Activated T-cell treated with anti-CD3 and anti-CD28 coated beads for 24 hours (primary cell): ENCODE measurements around the gene IGF2BP1.
"Not testable (repeated sequence)": the region's sequence is repeated elsewhere in the genome, so short reads cannot be mapped to it uniquely, and the experiment has no call there.

Source experiments
- DNase-seq: peaks from one replicate; pipeline ENCODE4 v3.0.0-alpha.2; 2020; ENCODE audit warnings: low read depth

Gene IGF2BP1

DNA sequence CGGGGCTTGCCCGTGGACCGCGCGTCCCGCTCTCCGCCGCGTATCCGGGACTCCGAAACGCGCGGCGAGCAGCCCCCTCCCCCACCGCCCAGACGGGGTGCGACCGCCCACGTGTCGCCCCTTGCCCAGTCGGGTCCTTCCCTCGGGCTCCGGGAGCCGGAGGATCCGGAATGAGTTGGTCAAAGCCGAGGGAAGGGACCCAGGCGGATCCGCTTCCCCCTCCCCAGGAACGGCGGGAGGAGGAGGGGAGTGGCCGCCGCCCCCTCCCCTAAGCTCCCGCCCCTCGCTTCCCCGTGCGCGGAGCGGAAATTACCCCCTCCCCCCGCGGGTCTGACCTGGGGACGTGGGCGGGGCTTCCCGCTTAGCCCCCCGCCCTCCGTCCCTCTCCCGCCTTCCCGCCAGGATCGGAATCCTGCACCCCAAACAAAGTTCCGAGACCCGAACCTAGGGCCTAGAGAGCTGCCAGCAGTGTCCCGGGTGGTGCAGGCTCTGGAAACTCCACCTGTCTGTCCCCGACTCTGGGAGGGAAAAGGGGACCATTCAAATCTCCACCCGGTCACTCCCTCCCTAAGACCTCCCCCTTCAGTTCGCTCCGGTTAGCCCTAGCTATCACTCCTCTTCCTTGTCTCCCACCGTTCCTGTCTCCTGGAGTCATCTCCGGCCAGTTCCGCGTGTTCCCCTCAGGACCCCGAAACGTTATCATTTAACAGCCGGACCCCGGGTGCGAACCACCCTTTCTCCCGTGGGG, 1.0 kb upstream of the IGF2BP1 start:
- no peak for DNase-seq

DNA sequence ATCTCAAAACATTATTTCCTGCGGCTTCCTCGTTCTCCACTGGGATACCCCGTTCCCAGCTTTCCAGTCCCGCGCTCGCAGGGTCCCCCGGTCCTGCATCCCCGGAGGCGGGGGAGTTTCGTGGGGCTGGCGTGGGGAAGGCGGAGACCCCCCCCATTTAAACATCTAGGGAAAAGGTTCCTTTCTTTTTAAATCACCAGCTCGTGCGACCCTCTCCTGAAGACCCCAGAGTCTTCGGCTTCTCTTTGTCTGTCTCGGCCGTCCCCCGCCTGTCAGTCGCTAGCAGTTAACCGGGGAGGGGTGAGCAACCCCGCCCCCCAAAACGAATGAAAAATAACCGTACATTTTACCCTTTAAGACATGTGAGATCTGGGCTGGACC, 473 bp upstream of the IGF2BP1 start:
- no peak for DNase-seq

DNA sequence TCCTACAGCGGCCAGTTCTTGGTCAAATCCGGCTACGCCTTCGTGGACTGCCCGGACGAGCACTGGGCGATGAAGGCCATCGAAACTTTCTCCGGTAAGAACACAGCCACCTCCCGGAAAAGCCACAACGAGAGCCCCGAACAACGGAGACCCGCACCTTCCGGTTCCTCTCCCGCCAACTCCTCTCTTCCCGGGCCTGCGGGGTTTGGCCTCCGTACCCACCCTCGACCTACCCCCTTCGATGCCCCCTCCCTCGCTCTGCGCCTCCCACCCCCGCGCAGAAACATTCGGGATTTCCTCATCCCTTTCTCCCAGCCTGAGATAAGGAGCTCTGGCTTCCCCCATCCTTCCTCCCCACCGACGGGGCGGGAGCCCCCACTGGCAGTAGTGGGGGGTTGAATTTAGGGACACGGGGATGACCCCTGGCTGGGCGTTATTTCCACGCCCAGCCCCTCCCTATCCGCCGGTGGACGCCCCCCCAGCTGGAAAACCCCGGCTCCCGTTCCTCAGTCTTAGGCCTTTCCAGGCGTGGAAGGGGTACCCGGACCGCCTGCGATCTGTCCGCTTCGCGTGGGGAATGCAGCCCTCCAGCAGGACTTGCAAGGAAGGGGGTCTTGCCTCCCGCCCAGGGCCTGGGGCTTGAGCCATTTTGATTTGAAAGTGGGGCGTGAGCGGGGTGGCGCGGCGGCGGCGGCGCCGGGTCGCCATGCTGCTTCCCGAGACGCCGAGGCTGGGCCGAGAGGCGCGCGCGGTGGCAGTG, 822 bp downstream of the IGF2BP1 start:
- no peak for DNase-seq

DNA sequence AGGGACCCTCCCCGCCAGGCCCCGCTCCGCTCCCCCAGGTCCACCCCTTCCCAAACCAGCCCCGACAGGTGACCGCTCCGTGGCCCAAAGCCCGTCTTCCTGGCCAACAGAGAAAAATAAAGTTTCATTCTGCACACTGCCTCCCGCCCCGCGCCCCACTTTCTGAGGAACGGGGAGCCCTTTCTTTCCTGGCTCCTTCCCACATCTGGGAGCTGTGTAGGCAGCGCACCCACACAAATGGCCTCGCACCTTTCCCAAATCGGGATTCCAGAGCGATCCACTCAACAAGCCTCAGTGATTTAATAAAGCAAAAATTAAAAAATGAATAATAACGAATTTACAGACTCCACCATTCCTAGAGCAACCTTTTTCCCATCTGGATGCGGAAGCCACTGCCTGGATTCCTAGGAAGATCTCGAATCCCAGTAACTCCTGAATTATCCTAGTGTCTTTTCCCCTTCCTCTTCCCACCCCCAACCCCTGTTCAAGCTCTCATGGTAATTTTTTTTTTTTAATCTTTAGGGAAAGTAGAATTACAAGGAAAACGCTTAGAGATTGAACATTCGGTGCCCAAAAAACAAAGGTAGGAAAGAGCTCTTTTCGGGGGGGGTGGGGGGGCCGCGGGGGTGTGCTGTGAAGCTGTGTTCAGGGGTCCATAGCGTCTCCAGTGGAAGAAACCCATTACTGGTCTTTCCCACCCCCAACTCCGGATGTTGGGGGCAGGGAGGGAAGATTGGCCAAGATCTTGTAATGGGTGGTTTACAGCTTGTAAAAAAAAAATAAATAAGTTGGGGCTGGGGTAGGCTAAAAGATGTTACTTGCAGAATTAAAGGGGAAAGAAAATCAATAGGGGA, 1.6 kb downstream of the IGF2BP1 start:
- no peak for DNase-seq

DNA sequence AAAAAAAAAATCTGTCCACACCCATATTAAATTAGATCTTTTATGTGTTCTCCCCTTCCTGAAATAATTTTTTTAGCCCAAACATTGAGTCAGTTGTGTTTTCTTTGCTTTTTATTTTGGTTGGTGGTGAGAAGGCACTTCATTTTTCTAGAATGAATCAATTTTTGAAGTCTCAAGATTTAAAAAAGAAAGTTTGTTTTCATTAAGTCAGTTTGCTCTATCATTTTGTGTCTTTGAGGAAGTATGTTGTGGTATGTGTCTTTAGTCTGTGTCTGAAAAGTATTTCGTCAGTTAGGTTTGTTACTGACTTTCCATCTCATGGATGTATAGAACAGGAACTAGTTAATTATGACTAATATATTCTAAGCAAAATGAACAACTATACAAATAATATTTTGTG, 3.8 kb downstream of the IGF2BP1 start:
- DNase-seq, result no peak

DNA sequence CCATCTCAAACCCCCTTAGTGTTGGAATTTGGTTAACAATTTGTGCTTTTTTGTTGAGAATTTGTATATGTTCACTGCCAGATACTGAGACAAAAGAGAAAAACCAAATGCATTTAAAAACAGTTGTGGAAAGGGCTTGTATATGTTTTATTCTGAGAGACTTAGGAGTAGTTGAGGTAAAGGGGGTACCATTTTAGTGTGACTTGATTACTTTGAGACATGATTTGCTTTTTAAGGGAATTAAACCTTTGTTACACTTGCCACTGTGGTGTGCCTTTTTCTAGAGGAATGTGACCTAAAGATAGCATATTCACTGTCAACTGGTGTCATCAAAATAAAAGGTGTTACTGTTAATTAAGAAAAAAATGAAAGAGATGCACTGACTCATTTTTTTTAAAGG, 4.5 kb downstream of the IGF2BP1 start:
- DNase-seq, result no peak

DNA sequence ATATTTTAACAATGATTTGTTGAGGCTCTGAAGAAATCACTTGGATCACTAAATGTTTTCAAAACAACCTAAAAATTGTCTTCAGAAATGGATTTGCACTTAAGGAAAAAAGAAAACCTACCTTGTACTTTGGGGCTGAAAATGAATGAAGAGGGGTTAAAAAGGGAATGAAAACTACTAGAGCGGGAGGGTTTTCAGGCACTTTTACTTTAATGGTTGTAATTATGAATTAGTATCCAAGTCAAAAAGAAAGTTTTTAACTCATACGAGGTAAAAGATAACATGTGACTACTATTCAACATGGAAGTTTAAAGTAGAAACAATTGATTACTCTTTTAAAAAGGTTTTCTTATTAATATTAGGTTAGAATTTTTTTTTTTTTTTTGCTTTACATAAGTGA, 5.1 kb downstream of the IGF2BP1 start:
- DNase-seq, result no peak

DNA sequence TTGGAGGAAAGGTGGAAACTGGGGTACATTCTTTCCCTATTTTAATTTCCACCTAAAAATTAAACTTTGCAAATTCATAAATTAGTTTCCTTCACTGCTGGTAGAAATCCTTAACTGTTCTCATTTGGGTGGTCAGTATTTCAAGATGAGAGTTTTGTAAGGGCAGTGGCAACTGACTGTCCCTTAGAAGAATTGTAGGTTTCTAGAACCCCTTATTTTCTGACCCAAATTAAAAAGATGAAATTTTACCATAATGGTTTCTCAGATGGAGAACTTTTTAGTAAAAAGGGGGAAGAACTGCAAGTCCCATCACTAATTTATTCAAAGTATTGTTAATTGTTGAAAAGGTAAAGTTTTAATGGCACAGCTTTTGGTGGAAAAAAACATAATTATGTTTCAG, 5.6 kb downstream of the IGF2BP1 start:
- no peak for DNase-seq

DNA sequence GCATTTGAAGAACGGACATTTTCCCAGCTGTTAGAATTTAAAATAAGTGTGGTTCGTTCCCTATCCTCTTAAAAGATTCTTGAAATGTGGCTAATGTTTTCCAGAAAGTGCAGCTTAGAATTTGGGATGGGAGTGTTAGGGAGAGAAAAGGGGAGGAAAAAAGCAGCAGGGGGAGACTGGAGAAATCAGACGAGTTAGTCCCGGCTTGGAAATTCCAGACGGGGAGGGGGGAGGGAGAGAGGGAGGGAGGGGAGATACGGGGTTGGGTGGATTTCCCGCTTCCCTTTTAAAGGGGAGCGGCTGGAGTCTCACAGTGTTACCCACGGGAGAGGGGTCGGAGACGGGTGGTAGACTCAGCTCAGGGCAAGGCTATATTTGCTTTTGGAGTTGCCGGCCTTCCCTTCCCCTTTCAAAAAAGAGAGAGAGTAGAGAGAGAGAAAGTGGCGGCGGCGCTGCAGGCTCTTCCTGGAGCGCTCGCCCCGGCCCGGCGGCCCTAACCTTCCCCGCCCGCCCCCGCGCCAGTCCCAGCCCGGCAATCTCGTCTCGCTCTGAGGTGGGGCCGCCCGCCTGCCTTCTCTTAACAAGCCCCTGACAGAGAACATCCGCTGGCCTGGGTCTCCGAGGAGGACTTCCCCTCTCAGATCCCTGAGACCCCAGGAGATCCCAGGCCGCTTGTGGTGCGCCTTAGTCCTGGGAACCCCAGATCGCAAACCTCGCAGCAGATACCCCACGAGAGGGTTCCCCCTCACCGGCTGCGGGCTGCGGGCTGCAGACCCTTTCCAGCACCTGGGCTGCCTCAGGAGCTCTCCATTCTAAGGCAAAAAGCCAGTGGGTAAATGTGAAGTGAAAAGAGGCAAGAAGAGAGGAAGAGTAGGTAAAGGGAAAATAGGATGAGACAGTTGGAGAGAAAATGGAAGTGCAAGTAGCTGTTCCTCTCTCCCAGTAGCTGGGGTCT, 6.6 kb downstream of the IGF2BP1 start:
- DNase-seq, result no peak

DNA sequence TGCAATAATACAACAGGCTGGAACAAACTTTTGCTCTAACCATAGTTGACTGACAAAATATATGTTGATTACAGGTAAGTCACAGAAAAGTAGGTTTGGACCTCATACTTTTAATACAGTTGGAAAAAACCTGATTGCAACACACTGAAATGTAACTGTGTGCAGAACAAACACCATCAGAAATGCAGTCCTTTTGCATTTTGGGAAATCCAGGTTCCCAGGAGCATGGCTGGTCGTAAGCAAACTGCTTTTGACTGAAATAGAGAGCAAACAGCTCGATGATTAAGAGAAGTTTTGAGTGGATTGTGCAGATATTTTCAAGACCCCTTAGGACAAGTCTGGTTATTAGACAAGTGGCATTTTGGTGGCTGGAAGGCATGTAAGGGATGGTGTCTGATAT, 8.0 kb downstream of the IGF2BP1 start:
- no peak for DNase-seq

DNA sequence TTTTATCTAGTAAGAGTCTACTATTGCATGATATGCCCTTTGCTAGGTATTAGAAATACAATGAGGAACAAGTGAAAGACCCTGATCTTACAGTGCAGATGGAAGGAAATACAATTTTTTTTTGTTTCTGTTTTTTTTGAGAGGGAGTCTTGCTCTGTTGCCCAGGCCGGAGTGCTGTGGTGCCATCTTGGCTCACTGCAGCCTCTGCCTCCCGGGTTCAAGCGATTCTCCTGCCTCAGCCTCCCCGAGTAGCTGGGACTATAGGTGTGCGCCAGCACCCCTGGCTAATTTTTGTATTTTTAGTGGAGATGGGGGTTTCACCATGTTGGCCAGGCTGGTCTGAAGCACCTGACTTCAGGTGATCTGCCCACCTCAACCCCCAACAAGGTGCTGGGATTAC, 11.7 kb downstream of the IGF2BP1 start:
- not testable (repeated sequence) for DNase-seq

DNA sequence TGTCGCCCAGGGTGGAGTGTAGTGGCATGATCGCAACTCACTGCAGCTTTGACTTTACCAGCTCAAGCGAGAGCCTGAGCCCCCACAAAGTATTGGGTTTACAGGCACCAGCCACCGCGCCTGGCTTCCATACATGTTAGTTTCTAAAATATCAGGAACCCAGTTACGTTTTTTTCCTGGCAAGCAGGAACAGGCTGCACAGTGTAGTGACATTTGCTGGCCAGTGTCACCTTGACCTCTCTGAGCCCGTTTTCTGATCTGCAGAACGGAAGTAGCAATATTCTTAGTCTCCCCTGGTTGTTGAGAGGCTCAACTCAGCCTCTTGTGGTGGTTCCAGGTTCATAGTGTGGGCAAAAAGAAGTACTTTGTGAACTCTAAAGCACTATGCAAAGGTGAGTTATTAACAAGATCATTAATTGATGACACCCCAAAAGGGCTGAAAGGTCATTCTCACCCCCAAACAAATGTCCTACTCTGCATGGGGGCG, 15.6 kb downstream of the IGF2BP1 start:
- no peak for DNase-seq

DNA sequence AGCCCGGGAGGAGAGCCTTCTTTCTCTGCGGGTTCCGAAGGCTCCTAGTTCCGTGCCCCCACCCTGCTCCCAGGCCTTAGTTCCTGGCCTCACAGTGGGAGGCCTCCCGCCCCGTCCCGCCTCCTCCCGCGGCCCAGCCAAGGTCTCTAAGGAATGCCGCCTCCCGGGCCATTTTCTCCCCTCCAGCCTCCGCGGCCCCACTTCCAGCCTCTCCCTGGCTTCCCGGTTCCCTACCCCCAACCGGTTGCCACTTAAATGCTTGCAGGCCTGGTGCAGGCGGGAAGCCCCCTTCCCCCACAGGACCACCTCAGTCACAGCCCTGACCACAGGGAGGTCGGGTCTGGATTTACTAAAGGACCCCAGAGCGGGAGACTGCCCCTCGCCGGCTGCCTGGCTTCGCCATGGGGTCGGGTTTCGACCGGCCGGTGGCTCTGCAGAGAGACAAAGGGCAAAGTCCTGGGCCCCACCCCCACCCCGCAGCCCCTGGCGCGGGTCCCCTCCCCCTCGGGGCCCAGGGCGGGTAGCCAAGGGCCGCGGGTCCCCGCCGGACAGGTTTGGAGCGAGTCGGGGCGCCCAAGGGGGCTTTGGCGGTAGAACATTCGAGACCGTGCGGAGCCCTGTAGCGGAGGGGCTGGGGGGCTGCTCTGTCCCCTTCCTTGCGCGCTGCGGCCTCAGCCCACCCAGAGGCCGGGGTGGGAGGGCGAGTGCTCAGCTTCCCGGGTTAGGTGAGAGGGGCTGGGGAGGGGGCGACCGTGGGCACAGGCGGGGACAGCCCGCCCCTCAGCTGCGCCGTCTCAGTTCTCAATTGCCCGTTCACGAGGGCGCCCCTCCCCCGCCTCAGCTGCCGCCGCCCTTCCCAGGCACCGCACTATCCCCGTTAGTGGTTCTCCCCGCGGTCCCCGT, 16.4 kb downstream of the IGF2BP1 start:
- no peak for DNase-seq

DNA sequence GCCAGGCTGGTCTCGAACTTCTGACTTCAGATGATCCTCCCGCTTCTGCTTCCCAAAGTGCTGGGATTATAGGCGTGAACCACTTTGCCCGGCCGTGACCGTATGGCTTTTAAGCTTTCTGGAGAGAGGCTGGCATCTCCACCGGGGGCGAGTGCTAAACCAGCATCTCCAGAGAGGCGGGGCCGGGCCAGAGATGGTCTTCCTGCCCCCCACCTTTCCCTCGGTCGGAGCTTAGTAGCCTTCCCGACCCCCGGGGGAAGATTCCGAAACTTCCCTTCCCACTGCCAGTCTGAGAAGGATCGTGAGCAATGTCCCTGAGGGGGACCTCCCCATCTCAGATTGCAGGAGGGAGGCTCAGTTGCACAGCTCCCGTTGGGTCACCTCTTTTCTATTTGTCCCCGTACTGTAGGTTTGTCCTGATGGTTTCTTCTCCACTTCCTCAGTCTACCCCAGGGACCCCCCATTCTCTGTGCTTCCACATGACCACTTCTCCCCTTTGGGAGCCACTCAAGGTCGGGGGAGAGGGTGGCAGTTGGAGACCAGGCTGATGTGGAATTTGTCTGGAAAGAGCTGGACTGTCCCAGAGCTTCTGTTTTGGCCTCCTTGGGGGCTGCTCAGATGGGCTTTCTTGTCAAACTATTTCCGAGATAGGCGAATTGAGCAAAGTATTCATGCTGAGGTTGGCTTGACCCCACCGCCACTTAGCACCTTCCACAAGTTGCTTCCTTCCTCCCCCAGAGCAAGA, 18.2 kb downstream of the IGF2BP1 start:
- no peak for DNase-seq

DNA sequence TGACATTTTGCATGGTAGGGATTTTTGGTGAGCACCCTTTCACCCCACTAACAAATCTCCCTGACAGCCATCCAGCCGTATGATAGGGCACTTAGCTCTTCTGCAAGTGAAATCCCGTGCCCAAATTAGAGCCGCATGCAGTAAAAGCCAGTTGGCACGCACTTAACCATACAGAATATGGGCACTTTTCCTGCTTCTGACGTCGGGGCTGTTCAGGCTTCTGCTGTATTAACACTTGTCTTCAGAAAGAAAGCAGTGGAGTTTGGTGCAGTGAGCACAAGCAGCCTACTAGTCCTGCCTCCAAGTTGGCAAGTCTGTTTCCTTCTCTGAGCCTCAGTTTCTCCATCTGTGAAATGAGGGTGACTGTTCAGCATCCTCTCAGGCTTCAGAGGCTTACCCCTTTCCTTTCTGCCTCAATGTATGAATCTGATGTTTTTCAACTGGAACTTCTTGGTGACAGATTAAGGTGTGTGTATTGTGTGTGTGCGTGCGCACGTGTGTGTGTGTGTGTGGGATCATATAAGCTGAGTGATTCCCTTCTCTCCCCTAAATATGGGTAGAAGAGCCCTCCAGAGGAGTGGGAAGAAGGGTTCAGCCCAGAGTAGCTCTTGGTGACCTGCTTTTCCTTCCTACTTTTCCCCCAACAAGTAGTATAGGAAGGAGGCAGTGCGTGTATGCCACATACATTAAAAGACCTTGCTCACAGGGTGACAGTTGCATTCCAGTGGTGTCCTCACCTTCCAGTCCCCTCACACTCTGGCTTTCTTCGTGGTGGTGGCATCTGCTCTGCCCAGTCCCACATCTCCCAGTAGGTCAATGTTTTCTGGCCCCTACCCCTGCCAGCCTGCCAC, 19.0 kb downstream of the IGF2BP1 start:
- no peak for DNase-seq

DNA sequence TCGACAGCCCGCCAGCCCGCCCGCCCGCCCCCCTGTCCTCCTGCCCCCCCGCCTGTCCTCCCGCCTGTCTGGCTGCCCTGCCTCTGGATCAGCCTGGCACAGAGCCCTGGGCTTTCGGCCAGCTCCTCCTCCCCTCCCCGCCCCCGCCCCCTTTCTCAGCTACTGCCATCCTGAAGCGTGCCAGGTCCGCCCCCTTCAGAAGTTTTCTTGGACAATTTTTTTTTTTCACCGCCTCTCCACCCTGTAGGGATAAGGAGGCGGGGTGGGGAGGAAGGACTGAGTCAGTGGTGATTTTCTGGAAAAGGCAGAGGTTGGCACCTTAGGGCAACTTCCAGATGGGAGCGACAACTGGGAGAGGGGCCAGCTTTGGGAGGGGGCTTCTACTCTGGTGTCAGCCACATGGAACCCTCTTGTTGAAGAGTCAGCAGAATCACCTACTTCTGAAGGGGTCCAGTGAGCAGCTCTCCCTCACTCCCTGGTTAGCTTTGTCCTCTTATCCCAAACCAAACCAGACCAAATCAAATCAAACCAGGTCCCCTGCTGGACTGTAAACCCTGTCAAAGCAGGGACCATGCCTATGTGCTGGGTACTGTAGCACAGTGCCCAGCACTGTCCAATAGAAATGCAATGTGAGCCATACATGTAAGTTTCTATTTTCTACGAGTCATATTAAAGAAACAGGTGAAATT, 19.7 kb downstream of the IGF2BP1 start:
- no peak for DNase-seq

DNA sequence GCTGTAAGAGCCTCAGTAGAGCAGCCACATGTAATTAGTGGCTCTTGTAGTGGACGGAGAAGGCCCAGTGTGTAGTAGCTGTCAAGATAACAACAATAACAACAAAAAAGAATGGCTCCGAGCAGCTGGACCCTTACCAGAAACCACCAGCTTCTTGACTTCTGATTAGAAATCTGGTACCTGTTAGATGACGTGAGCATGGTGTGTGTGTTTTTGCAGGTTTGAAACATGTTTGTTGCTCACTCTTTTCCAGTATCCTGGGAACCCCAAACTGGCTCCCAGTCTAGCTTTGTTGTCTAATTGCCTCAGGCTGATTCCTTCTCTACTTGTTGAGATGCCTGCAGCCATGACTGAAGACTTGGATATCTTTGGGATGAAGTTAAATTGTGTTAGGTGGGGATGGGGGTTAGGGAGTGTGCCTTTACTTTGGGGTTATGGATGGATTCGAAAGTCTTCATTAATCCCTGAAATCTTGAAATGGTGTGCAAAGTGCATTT, 21.0 kb downstream of the IGF2BP1 start:
- no peak for DNase-seq

DNA sequence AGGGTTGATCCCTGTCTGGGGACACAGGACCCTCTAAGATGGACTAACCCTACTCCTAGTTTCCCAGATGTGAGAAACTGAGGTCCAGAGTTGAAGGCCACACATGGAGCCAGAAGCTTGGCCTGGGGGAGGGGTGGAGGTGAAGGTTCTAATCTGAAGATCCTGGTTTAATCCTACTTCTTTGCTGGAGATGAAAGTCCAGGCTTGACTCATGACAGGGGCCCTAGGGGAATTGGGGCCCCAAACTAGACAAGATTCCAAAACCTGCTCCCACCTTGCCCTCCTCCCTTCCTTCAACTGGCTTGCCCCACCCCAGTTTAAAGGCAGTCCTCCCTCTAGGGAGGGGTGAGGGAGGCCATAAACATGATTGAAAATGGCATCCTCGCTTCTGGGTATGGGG, 21.6 kb downstream of the IGF2BP1 start:
- no peak for DNase-seq
